Measurements from ENCODE around the gene ST13. TPM values are rescaled to one million over a fixed set of nuclear protein-coding genes. Genes with fewer than 3 reads are reported as not detected.
"Not testable (repeated sequence)": the region's sequence is repeated elsewhere in the genome, so short reads cannot be mapped to it uniquely, and the experiment has no call there.

Gene ST13
- total RNA-seq, 2 donors from 2014 or later = 310 to 324 TPM

DNA sequence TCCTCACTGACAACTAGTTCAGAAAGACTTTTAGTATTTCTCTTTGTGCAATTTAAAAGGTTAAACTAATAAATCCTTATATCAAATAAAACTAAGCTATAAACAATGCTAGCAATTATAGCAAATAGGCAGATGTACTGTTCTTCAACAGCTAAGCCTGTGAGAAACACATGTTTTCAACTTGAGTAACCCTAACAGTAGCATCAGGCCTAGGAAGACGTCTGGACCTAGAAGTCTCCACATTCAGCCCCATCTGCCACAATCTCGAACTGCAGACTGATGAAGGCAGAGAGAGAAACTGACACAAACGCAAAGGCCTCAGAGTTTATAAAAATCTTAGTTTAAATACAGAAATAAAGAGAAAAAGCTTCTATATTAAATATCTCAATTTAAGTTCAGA lies 2.5 kb downstream of the ST13 start:
- Mint-ChIP-seq H3K36me3 (ENCODE audit: low read depth) (peaks cover 17% of the 10 kb centered on the region), H3K27ac (peak overlapping the region; percentile 71), H3K4me1 (peaks cover 43% of the 10 kb centered on the region), H3K27me3 (ENCODE audit: insufficient read depth) (no peaks in the 10 kb centered on the region), H3K9me3 (no peaks in the 10 kb centered on the region), H3K4me3 (peak overlapping the region; percentile 95)
- H3K4me1 ChIP-seq (ENCODE audit: control insufficient read depth, insufficient read depth, low read length) = peaks cover 13% of the 10 kb centered on the region
- H3K9ac ChIP-seq (ENCODE audit: extremely low read depth, low read length, poor library complexity, severe bottlenecking) = peak overlapping the region; percentile 99
- no peak for DNase-seq
- no peaks in the 10 kb centered on the region for H3K9me3 ChIP-seq (ENCODE audit: control insufficient read depth, low read length)
- peaks cover 55% of the 10 kb centered on the region for H3K36me3 ChIP-seq (ENCODE audit: control insufficient read depth, insufficient read depth, low read length)
- WGBS, 2 experiments (ENCODE audit: insufficient coverage in 1 of 2, insufficient read length in 1 of 2) = 94 to 100% methylated on average over 1 to 2 of the region's 3 CpGs
- H3K27me3 ChIP-seq (ENCODE audit: control insufficient read depth, insufficient read depth, low read length, poor library complexity, severe bottlenecking) = no peaks in the 10 kb centered on the region
- no peak overlapping the region for H3K27ac ChIP-seq (ENCODE audit: low read depth, low read length)
- TF ChIP-seq, protein P1, sequence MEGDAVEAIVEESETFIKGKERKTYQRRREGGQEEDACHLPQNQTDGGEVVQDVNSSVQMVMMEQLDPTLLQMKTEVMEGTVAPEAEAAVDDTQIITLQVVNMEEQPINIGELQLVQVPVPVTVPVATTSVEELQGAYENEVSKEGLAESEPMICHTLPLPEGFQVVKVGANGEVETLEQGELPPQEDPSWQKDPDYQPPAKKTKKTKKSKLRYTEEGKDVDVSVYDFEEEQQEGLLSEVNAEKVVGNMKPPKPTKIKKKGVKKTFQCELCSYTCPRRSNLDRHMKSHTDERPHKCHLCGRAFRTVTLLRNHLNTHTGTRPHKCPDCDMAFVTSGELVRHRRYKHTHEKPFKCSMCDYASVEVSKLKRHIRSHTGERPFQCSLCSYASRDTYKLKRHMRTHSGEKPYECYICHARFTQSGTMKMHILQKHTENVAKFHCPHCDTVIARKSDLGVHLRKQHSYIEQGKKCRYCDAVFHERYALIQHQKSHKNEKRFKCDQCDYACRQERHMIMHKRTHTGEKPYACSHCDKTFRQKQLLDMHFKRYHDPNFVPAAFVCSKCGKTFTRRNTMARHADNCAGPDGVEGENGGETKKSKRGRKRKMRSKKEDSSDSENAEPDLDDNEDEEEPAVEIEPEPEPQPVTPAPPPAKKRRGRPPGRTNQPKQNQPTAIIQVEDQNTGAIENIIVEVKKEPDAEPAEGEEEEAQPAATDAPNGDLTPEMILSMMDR (conservative IDR thresholded peaks at IDR 0.05) = no peak
- peak overlapping the region; percentile 95 for H3K4me3 ChIP-seq (ENCODE audit: low read length)

- Histone ChIP-seq H3K4me3 (ENCODE audit: low read length) (peak overlapping the region; percentile 95), H3K27me3 (ENCODE audit: control insufficient read depth, insufficient read depth, low read length, poor library complexity, severe bottlenecking) (no peaks in the 10 kb centered on the region), H3K9ac (ENCODE audit: extremely low read depth, low read length, poor library complexity, severe bottlenecking) (no peak overlapping the region), H3K27ac (ENCODE audit: low read depth, low read length) (no peak overlapping the region), H3K4me1 (ENCODE audit: control insufficient read depth, insufficient read depth, low read length) (peaks cover 13% of the 10 kb centered on the region), H3K36me3 (ENCODE audit: control insufficient read depth, insufficient read depth, low read length) (peaks cover 58% of the 10 kb centered on the region), H3K9me3 (ENCODE audit: control insufficient read depth, low read length) (no peaks in the 10 kb centered on the region)
- H3K4me1 Mint-ChIP-seq = peaks cover 40% of the 10 kb centered on the region
- H3K27ac Mint-ChIP-seq = peak overlapping the region; percentile 71
- no peaks in the 10 kb centered on the region for H3K9me3 Mint-ChIP-seq
- 92 to 97% methylated on average over 1 of the region's 1 CpG for WGBS, 2 experiments (ENCODE audit: insufficient coverage in 1 of 2, insufficient read length in 1 of 2)
- DNase-seq = no peak
- TF ChIP-seq, protein P1 (conservative IDR thresholded peaks at IDR 0.05) = no peak
- no peaks in the 10 kb centered on the region for H3K27me3 Mint-ChIP-seq (ENCODE audit: insufficient read depth)
- H3K4me3 Mint-ChIP-seq = peak overlapping the region; percentile 95
- H3K36me3 Mint-ChIP-seq (ENCODE audit: low read depth) = peaks cover 21% of the 10 kb centered on the region
These were observed 3.1 kb downstream of the ST13 start for GRCh38 chr22:40853333-40853732.

DNA sequence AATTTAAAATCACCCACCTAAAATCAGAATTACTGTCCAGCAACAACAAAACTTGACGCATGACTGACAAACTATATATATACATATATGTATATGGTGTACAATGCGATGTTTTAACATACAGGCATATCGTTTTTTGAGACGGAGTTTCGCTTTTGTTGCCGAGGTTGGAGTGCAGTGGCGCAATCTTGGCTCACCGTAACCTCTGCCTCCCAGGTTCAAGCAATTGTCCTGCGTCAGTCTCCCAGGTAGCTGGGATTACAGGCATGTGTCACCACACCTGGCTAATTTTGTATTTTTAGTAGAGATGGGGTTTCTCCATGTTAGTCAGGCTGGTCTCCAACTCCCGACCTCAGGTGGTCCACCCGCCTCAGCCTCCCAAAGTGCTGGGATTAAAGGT lies 10.6 kb downstream of the ST13 start:
- H3K27ac ChIP-seq (ENCODE audit: low read depth, low read length); H3K4me3 ChIP-seq (ENCODE audit: low read length); H3K4me3 Mint-ChIP-seq; DNase-seq; H3K4me1 ChIP-seq (ENCODE audit: control insufficient read depth, insufficient read depth, low read length); H3K9me3 Mint-ChIP-seq; H3K27me3 ChIP-seq (ENCODE audit: control insufficient read depth, insufficient read depth, low read length, poor library complexity, severe bottlenecking); H3K4me1 Mint-ChIP-seq; H3K27me3 Mint-ChIP-seq (ENCODE audit: insufficient read depth); H3K27ac Mint-ChIP-seq; H3K9ac ChIP-seq (ENCODE audit: extremely low read depth, low read length, poor library complexity, severe bottlenecking); H3K9me3 ChIP-seq (ENCODE audit: control insufficient read depth, low read length): not testable (repeated sequence)
- H3K36me3 Mint-ChIP-seq (ENCODE audit: low read depth) = peaks cover 76% of the 10 kb centered on the region
- peaks cover 97% of the 10 kb centered on the region for H3K36me3 ChIP-seq (ENCODE audit: control insufficient read depth, insufficient read depth, low read length)
- 98 to 100% methylated on average over 6 to 10 of the region's 11 CpGs for WGBS, 2 experiments (ENCODE audit: insufficient coverage in 1 of 2, insufficient read length in 1 of 2)

DNA sequence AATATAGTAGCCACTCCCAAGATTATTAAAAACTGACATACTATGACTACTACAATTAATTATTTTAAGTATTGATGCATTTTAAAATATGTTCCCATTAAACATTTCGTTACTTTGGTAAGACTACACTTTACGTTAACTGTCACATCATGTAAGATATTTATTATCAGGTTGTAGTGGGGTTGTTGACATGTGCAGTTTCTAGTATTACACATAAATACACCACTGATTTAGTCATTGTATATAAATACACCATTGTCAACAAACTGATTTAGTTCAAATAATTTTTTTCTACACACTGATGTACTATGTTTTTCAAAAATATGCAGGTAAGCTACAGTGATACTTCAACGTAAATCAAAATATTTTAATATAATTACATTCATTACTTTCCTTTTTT lies 11.5 kb downstream of the ST13 start:
- no peaks in the 10 kb centered on the region for H3K4me1 Mint-ChIP-seq
- TF ChIP-seq, protein P1 (conservative IDR thresholded peaks at IDR 0.05) = no peak
- H3K27me3 Mint-ChIP-seq (ENCODE audit: insufficient read depth) = no peaks in the 10 kb centered on the region
- no peak overlapping the region for H3K4me3 ChIP-seq (ENCODE audit: low read length)
- H3K9ac ChIP-seq (ENCODE audit: extremely low read depth, low read length, poor library complexity, severe bottlenecking) = no peak overlapping the region
- DNase-seq = no peak
- peaks cover 97% of the 10 kb centered on the region for H3K36me3 ChIP-seq (ENCODE audit: control insufficient read depth, insufficient read depth, low read length)
- no peak overlapping the region for H3K27ac Mint-ChIP-seq
- H3K4me3 Mint-ChIP-seq = no peak overlapping the region
- H3K9me3 ChIP-seq (ENCODE audit: control insufficient read depth, low read length) = no peaks in the 10 kb centered on the region
- H3K4me1 ChIP-seq (ENCODE audit: control insufficient read depth, insufficient read depth, low read length) = no peaks in the 10 kb centered on the region
- H3K27ac ChIP-seq (ENCODE audit: low read depth, low read length) = no peak overlapping the region
- no peaks in the 10 kb centered on the region for H3K9me3 Mint-ChIP-seq
- WGBS, 2 experiments (ENCODE audit: insufficient coverage in 1 of 2, insufficient read length in 1 of 2) = no CpG with 5 or more reads among the region's 3 CpGs
- peaks cover 80% of the 10 kb centered on the region for H3K36me3 Mint-ChIP-seq (ENCODE audit: low read depth)
- H3K27me3 ChIP-seq (ENCODE audit: control insufficient read depth, insufficient read depth, low read length, poor library complexity, severe bottlenecking) = no peaks in the 10 kb centered on the region

All from endodermal cell (in vitro differentiated cells).